ENCODE data around the gene CCNI2. TPM values are rescaled to one million over a fixed set of nuclear protein-coding genes. Genes with fewer than 3 reads are reported as not detected.

The CCNI2 gene
- polyA plus RNA-seq, 1 donor (not counting 4 experiments of a cell fraction or from before 2014, with no cell fraction given) = not detected

DNA sequence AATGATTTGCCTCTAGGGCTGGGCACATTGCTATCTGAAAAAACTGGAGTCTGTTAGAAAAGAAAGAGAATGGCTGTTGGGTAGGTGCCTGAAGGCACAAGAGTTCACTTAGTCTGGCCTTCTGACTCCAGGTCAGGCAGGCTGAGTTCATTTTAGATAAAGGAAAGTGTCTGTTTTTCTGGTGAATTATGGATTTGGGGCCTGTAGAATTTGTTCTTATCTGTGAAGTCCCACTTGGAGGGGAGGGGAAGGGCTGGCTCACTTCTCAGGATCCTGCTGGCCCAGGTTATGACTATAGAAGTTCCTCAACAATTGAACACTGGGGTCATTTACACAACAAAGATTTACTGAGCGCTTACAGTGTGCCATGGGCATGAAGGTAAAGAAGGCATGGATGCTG is 41.3 kb downstream of the CCNI2 start:
- H3K36me3 ChIP-seq (ENCODE audit: control insufficient read depth in 2 of 2, extremely low read depth in 1 of 2, insufficient read depth in 2 of 2, low read length in 2 of 2) = no peaks in the 10 kb centered on the region
- H3K27me3 ChIP-seq (ENCODE audit: control insufficient read depth, extremely low read depth, insufficient read depth, low read length) = no peaks in the 10 kb centered on the region
- no peaks in the 10 kb centered on the region for H3K9me3 ChIP-seq (ENCODE audit: control insufficient read depth, low read depth, low read length)
- H3K9me1 ChIP-seq (ENCODE audit: control insufficient read depth, extremely low read depth, insufficient read depth, low read length) = no peaks in the 10 kb centered on the region
- no peak overlapping the region for H3K4me2 ChIP-seq (ENCODE audit: control insufficient read depth, extremely low read depth, insufficient read depth, low read depth, low read length)
- no peak for TF ChIP-seq EZH2 (IDR thresholded peaks at IDR 0.05; ENCODE audit: low read length)
- no peak for TF ChIP-seq CTCF (optimal IDR thresholded peaks at IDR 0.05 in 1 of 3, IDR thresholded peaks at IDR 0.05 in 1 of 3, conservative IDR thresholded peaks at IDR 0.05 in 1 of 3; ENCODE audit: extremely low read depth in 1 of 3, insufficient read depth in 2 of 3, low read length in 3 of 3)
- H3K27ac ChIP-seq (ENCODE audit: control insufficient read depth, insufficient read depth, low read length) = no peak overlapping the region
- no peak overlapping the region for H2AFZ ChIP-seq (ENCODE audit: control insufficient read depth, low read length)
- no peak overlapping the region for H3K4me3 ChIP-seq (ENCODE audit: control insufficient read depth in 2 of 3, extremely low read depth in 1 of 3, insufficient read depth in 2 of 3, low read depth in 1 of 3, low read length in 3 of 3)
- H3K79me2 ChIP-seq (ENCODE audit: control insufficient read depth, insufficient read depth, low read length) = no peaks in the 10 kb centered on the region
- dilution Hi-C loops (cut with MboI; ENCODE audit: extremely low pct_ligation_motif_present, low sequenced_read_pairs) = no loop called here
- H4K20me1 ChIP-seq (ENCODE audit: control insufficient read depth, extremely low read depth, insufficient read depth, low read length) = no peaks in the 10 kb centered on the region
- FAIRE-seq (no peak), DNase-seq (ENCODE audit: low read depth, low spot score) (no peak)
- H3K9ac ChIP-seq (ENCODE audit: control insufficient read depth, extremely low read depth, insufficient read depth, low read length) = no peak overlapping the region
- H3K4me1 ChIP-seq (ENCODE audit: control insufficient read depth, extremely low read depth, insufficient read depth, low read length) = no peaks in the 10 kb centered on the region

GRCh38 chr5:132788990-132789886 is 42.0 kb downstream of the CCNI2 start:
- Histone ChIP-seq H3K4me3 (ENCODE audit: control insufficient read depth in 2 of 3, extremely low read depth in 1 of 3, insufficient read depth in 2 of 3, low read depth in 1 of 3, low read length in 3 of 3) (no peak overlapping the region), H3K4me2 (ENCODE audit: control insufficient read depth, extremely low read depth, insufficient read depth, low read depth, low read length) (no peak overlapping the region), H3K9me1 (ENCODE audit: control insufficient read depth, extremely low read depth, insufficient read depth, low read length) (no peaks in the 10 kb centered on the region), H3K4me1 (ENCODE audit: control insufficient read depth, extremely low read depth, insufficient read depth, low read length) (no peaks in the 10 kb centered on the region), H3K79me2 (ENCODE audit: control insufficient read depth, insufficient read depth, low read length) (no peaks in the 10 kb centered on the region), H3K27ac (ENCODE audit: control insufficient read depth, insufficient read depth, low read length) (no peak overlapping the region), H2AFZ (ENCODE audit: control insufficient read depth, low read length) (no peak overlapping the region), H4K20me1 (ENCODE audit: control insufficient read depth, extremely low read depth, insufficient read depth, low read length) (no peaks in the 10 kb centered on the region), H3K27me3 (ENCODE audit: control insufficient read depth, extremely low read depth, insufficient read depth, low read length) (no peaks in the 10 kb centered on the region), H3K9ac (ENCODE audit: control insufficient read depth, extremely low read depth, insufficient read depth, low read length) (no peak overlapping the region), H3K36me3 (ENCODE audit: control insufficient read depth in 2 of 2, extremely low read depth in 1 of 2, insufficient read depth in 2 of 2, low read length in 2 of 2) (no peaks in the 10 kb centered on the region), H3K9me3 (ENCODE audit: control insufficient read depth, low read depth, low read length) (no peaks in the 10 kb centered on the region)
- dilution Hi-C loops (cut with MboI; ENCODE audit: extremely low pct_ligation_motif_present, low sequenced_read_pairs) = no loop called here
- TF ChIP-seq CTCF (optimal IDR thresholded peaks at IDR 0.05 in 1 of 3, IDR thresholded peaks at IDR 0.05 in 1 of 3, conservative IDR thresholded peaks at IDR 0.05 in 1 of 3; ENCODE audit: extremely low read depth in 1 of 3, insufficient read depth in 2 of 3, low read length in 3 of 3) (no peak), EZH2 (IDR thresholded peaks at IDR 0.05; ENCODE audit: low read length) (no peak)
- DNase-seq (ENCODE audit: low read depth, low spot score) (no peak), FAIRE-seq (no peak)

Data from keratinocyte (primary cell).